ENCODE measurements around the gene ELFN1.

The ELFN1 gene

DNA sequence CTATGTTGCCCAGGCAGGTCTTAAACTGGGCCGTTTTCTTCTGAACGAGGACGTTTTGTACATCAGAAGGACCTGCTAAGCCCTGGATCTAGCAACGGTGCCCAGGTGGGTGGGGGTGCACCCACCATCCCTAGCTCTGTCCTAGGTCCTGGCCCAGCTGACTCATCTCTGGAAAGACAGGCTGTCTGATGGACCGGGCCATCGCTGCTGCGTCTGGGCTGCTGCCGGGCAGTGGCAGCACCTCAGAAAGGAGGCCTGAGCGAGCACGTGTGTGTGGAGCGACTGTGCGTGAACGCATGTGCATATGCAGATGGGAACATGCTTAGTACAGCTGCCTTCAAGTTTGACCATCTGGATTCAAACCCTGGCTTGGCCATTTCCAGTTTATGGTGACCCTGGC, 7.3 kb upstream of the ELFN1 start:
- H3K4me3 ChIP-seq (replicated peaks; ENCODE audit: low read depth, low read length), result no peak overlapping the region
- TF ChIP-seq, protein P1, sequence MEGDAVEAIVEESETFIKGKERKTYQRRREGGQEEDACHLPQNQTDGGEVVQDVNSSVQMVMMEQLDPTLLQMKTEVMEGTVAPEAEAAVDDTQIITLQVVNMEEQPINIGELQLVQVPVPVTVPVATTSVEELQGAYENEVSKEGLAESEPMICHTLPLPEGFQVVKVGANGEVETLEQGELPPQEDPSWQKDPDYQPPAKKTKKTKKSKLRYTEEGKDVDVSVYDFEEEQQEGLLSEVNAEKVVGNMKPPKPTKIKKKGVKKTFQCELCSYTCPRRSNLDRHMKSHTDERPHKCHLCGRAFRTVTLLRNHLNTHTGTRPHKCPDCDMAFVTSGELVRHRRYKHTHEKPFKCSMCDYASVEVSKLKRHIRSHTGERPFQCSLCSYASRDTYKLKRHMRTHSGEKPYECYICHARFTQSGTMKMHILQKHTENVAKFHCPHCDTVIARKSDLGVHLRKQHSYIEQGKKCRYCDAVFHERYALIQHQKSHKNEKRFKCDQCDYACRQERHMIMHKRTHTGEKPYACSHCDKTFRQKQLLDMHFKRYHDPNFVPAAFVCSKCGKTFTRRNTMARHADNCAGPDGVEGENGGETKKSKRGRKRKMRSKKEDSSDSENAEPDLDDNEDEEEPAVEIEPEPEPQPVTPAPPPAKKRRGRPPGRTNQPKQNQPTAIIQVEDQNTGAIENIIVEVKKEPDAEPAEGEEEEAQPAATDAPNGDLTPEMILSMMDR (IDR thresholded peaks at IDR 0.05; ENCODE audit: low read depth, low read length, missing control alignments), result no peak
- DNase-seq (ENCODE audit: extremely low read depth, low read depth), result no peak

DNA sequence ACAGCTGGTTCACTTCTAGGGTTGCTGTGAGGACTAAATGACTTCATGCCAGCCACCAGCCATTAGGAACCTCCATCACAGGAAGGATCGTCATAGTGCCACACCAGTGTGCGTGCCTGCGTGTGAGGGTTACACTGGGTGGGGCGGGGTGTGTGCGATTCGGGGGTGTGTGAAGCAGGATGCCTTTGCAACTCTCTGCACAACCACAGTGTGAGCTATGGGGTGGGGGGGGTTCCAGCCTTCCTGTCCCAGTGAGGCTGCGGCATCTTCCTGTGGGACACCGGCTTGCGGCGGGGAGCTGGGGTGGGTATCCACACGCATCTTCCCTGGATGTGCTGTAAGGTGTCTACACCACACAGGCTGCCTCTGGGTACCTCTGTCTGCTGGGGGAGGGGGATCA, 6.9 kb upstream of the ELFN1 start:
- DNase-seq (ENCODE audit: extremely low read depth, low read depth), result no peak
- no peak overlapping the region for H3K4me3 ChIP-seq (replicated peaks; ENCODE audit: low read depth, low read length)

GRCh38 chr7:1663857-1664651, 6.0 kb upstream of the ELFN1 start:
- TF ChIP-seq, protein P1 (IDR thresholded peaks at IDR 0.05; ENCODE audit: low read depth, low read length, missing control alignments), result no peak
- no peak for DNase-seq (ENCODE audit: extremely low read depth, low read depth)
- H3K4me3 ChIP-seq (replicated peaks; ENCODE audit: low read depth, low read length), result no peak overlapping the region

More for the DNA sequence above, 6.9 kb upstream of the ELFN1 start:
- TF ChIP-seq, protein P1 (IDR thresholded peaks at IDR 0.05; ENCODE audit: low read depth, low read length, missing control alignments), result no peak

DNA sequence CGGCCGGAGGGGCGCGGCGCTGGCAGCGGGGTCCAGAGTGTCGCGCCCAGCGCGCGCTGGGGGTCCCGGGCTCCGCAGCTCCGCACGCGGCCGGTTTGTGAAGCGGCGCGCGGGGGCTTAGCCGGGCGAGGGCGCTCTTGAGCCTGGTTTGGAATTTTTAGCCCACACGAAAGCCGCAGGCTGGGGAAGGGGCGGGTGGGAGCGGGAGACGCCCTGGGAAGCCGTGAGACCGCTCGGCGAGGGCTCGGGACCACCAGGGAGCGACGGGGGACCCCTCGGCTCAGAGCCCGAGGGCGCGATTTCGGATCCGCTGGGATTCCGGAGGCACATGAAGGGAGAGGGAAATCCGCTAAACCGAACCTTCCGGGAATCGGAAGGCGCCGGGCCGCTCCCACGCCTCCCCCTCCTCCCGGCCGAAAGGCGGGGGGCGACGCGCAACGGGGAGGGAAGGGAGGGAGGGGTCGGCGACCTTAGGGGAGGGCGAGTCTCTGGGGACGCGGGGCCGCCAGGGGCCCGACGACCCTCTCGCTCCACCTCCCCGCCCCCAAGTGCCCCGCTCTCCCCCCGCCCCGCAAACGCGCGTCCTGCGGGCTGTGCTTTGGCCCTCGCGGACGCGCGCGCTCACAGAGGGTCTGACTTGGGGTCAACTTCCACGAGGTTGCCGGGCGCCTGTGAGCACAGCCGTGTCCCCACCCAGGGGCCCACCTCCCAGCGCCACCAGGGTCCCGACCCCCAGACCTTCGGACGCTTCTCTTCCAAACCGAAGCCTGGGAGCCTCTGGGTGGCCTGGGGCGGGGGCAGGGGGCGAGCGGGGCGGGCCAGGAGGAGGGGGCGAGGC, 5.1 kb upstream of the ELFN1 start:
- no peak for DNase-seq (ENCODE audit: extremely low read depth, low read depth)
- TF ChIP-seq, protein P1 (IDR thresholded peaks at IDR 0.05; ENCODE audit: low read depth, low read length, missing control alignments), result peak; percentile 61
- peak overlapping the region; percentile 31 for H3K4me3 ChIP-seq (replicated peaks; ENCODE audit: low read depth, low read length)

DNA sequence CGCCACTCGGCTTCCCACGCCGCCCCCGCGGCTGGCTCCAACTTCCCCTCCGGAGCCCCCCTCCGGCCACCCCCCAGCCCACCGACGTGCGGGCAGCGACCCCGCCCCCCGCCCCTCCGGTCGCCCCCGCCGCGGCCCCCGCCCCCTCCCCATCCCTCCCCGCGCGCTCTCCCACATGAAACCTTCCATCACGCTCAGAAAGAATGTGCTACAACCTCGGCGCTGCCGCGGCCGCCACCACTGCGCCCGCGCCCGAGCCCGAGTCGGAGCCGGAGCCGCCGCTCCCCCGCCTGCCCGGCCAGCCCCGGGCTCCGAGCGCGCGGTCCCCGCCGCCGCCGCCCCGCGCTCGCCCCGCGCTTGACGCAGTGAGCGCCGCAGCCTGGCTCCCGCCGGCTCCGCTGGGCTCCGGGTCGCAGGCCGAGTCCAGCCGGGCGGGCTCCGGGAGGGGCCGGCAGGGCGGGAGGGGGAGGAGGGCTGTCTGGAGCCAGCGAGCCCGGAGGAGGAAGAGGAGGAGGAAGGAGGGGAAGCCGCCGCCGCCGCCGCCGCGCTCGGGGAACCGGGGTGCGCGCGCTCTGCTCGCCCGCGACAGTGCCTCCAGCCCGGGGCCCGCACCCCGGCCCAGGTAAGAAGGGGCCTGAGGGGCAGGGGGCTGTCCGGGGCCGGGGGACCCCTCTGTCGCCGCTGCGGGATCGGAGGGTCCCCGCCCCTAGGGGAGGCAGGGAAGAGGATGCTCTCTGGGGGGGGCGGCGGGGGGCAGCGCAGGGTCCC, 4.3 kb upstream of the ELFN1 start:
- TF ChIP-seq, protein P1 (IDR thresholded peaks at IDR 0.05; ENCODE audit: low read depth, low read length, missing control alignments), result no peak
- H3K4me3 ChIP-seq (replicated peaks; ENCODE audit: low read depth, low read length), result peak overlapping the region; percentile 7; the same call in 1 of the 2 replicates
- DNase-seq (ENCODE audit: extremely low read depth, low read depth), result no peak

DNA sequence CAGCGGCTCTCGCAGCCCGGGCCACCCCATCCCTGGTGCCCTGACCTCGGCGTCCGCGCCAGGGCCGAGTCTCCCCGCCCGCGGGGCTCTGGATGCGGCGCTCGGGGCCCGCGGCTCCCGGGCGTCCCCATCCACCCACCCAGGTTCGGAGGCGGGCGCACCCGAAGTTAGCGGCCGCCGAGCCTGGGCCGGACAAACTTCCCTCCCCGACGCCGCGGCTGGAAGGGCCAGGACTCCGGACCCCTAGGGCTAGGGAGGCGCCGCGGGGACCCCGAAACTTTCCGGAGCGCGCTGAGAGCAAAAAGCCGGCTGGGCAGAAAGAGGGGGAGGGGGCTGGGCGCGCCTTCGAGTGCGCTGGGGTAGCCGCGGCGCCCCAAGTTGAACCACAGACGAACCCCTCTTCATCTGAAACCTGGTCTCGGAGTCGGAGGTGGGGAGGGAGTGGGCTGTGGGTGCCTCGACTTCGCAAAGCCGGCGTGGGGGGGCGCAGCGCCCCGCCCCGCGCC, 3.7 kb upstream of the ELFN1 start:
- peak overlapping the region; percentile 7; the same call in 1 of the 2 replicates for H3K4me3 ChIP-seq (replicated peaks; ENCODE audit: low read depth, low read length)
- TF ChIP-seq, protein P1 (IDR thresholded peaks at IDR 0.05; ENCODE audit: low read depth, low read length, missing control alignments), result no peak
- no peak for DNase-seq (ENCODE audit: extremely low read depth, low read depth)
